ENCODE results near the gene ELFN2.
A peak's percentile ranks its signal among the peaks of the same experiment; 100 is the strongest.
"Not testable (repeated sequence)": the region's sequence is repeated elsewhere in the genome, so short reads cannot be mapped to it uniquely, and the experiment has no call there.

The ELFN2 gene

GRCh38 chr22:37331856-37332536 lies 95.3 kb downstream of the ELFN2 start:
- no peak for DNase-seq

GRCh38 chr22:37331034-37331428 lies 96.2 kb downstream of the ELFN2 start:
- DNase-seq, result no peak

GRCh38 chr22:37330200-37331033 lies 96.9 kb downstream of the ELFN2 start:
- DNase-seq, result peak; percentile 42

- DNase-seq, result no peak
Observed at GRCh38 chr22:37329238-37330140, 97.8 kb downstream of the ELFN2 start.

GRCh38 chr22:37328538-37329237 lies 98.6 kb downstream of the ELFN2 start:
- DNase-seq, result not testable (repeated sequence)

- DNase-seq, result no peak
Observed at GRCh38 chr22:37328017-37328416, 99.3 kb downstream of the ELFN2 start.

GRCh38 chr22:37326726-37327125 lies 100.6 kb downstream of the ELFN2 start:
- DNase-seq, result no peak

GRCh38 chr22:37325039-37325395 lies 102.3 kb downstream of the ELFN2 start:
- DNase-seq, result no peak

GRCh38 chr22:37324340-37325038 lies 102.8 kb downstream of the ELFN2 start:
- DNase-seq, result no peak

GRCh38 chr22:37320726-37321677 lies 106.3 kb downstream of the ELFN2 start:
- DNase-seq, result no peak

- no peak for DNase-seq
Observed at GRCh38 chr22:37319469-37319868, 107.8 kb downstream of the ELFN2 start.

GRCh38 chr22:37318364-37319109 lies 108.7 kb downstream of the ELFN2 start:
- no peak for DNase-seq
